BJ (cell line): ENCODE results near the gene PSD4. TPM values are rescaled to one million over a fixed set of nuclear protein-coding genes. Genes with fewer than 3 reads are reported as not detected.

Source experiments
- CTCF ChIA-PET: fragments of 350-600 bp; formaldehyde crosslinking; extraction: SDS; loops from one replicate; lab custom pipeline; 2021; ENCODE audit warnings: antibody characterized with exemption, inconsistent platforms; lab: Yijun Ruan, JAX
- POLR2A ChIA-PET: fragments of 300-600 bp; sonication (Branson Sonifier 250); formaldehyde crosslinking; extraction: SDS; loops from one replicate; lab custom pipeline; 2021; ENCODE audit warnings: antibody characterized with exemption; lab: Charles Lee
- DNase-seq: peaks from one replicate; pipeline ENCODE4 v3.0.0-alpha.2; 2011; ENCODE audit warnings: low read depth
- H3K27me3 ChIP-seq: 2 replicates; pipeline ENCODE4 v1.6.0; 2011; ENCODE audit warnings: low read length; ENCODE audit not compliant: control insufficient read depth, insufficient read depth
- H3K36me3 ChIP-seq: 2 replicates; pipeline ENCODE4 v1.5.1; 2011; ENCODE audit warnings: low read length; ENCODE audit not compliant: control insufficient read depth, insufficient read depth
- H3K4me3 ChIP-seq: 2 replicates; pipeline ENCODE4 v1.5.1; 2011; ENCODE audit warnings: low read depth, mild to moderate bottlenecking, control low read depth, low read length
- polyA plus RNA-seq: library from polyadenylated mRNA; depleted of rRNA; stranded (reverse); fragments of >200 nt; gene quantifications from 2 replicates; pipeline ENCODE4 v1.2.3, GENCODE V29; 2011
- TF ChIP-seq, protein P1 (sequence below): IDR thresholded peaks from 2 replicates; pipeline ENCODE4 v1.5.1; 2011; ENCODE audit warnings: low read depth, mild to moderate bottlenecking, control low read depth, inconsistent platforms, low read length, moderate library complexity; ENCODE audit not compliant: insufficient read depth

PSD4 gene
- polyA plus RNA-seq, 1 experiment = 1.9 TPM

GRCh38 chr2:113240915-113241911 lies 67.4 kb downstream of the PSD4 start:
- TF ChIP-seq, protein P1, sequence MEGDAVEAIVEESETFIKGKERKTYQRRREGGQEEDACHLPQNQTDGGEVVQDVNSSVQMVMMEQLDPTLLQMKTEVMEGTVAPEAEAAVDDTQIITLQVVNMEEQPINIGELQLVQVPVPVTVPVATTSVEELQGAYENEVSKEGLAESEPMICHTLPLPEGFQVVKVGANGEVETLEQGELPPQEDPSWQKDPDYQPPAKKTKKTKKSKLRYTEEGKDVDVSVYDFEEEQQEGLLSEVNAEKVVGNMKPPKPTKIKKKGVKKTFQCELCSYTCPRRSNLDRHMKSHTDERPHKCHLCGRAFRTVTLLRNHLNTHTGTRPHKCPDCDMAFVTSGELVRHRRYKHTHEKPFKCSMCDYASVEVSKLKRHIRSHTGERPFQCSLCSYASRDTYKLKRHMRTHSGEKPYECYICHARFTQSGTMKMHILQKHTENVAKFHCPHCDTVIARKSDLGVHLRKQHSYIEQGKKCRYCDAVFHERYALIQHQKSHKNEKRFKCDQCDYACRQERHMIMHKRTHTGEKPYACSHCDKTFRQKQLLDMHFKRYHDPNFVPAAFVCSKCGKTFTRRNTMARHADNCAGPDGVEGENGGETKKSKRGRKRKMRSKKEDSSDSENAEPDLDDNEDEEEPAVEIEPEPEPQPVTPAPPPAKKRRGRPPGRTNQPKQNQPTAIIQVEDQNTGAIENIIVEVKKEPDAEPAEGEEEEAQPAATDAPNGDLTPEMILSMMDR = no peak
- CTCF ChIA-PET = interaction anchor here (1.2 to 11.2 kb wide), 7 partner anchors 8 to 129 kb away, joined by 4 to 119 read pairs (median 5); no protein-coding TSS in a partner anchor
- Histone ChIP-seq H3K36me3 (no peaks in the 10 kb centered on the region; the same call in 1 of the 2 replicates), H3K4me3 (no peak overlapping the region), H3K27me3 (no peaks in the 10 kb centered on the region)
- POLR2A ChIA-PET = interaction anchor here (1.4 kb wide), 1 partner anchor 30 kb away, joined by 5 read pairs; no protein-coding TSS in a partner anchor
- DNase-seq = peak; percentile 99

DNA sequence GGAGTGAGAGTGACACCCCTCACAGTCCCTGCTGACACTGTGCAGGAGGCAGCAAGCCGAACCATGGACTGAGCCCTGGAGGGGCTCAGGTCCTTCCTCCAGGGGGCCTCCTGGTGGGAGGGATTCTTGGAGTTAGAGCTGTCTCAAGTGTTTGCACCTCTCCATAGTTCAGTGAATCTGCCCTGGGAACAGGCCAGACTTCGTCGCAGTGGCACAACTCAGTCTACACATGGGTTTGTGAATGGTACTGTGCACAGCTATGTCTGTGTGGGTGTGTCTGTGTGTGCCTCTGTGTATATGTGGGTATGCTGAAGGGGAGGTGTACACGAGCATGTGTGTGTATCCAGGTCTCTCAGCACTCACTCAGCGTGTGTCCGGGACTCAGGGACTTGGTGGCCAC lies 68.6 kb downstream of the PSD4 start:
- DNase-seq = no peak
- H3K4me3 ChIP-seq = no peak overlapping the region
- H3K27me3 ChIP-seq = no peaks in the 10 kb centered on the region
- CTCF ChIA-PET = interaction anchor here (0.8 to 11.2 kb wide), 2 partner anchors 40 to 129 kb away, joined by 6 to 119 read pairs; no protein-coding TSS in a partner anchor
- TF ChIP-seq, protein P1 = no peak
- POLR2A ChIA-PET = no interaction called here
- H3K36me3 ChIP-seq = no peaks in the 10 kb centered on the region; the same call in 1 of the 2 replicates

GRCh38 chr2:113245276-113245711 lies 71.5 kb downstream of the PSD4 start:
- ChIA-PET POLR2A (interaction anchor here (1.1 kb wide), 1 partner anchor 10 kb away, joined by 3 read pairs; no protein-coding TSS in a partner anchor), CTCF (interaction anchor here (1.1 to 6.2 kb wide), 5 partner anchors 11 to 145 kb away, joined by 3 to 95 read pairs (median 9); no protein-coding TSS in a partner anchor)
- H3K27me3 ChIP-seq = no peaks in the 10 kb centered on the region
- DNase-seq = no peak
- H3K4me3 ChIP-seq = no peak overlapping the region
- no peaks in the 10 kb centered on the region for H3K36me3 ChIP-seq
- TF ChIP-seq, protein P1 = no peak

DNA sequence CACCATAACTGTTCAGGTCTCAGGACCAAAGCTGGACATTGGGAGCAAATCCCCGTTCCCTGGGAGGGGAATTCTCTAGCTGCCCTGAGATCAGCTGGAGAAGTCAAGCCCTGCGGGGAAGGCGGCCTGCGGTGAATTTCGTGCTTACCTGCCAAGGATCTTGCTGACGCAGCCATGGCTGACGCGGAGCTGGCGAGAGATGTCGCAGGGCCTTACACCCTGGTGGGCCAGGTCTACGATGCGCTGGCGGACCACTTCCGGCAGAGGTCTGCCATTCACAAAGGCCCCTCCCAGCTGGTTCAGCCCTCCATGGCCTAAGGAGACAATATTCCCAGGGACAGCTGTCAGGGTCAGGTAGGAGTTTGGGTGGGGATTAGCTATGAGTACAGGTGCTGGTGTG lies 72.8 kb downstream of the PSD4 start:
- no peaks in the 10 kb centered on the region for H3K27me3 ChIP-seq
- H3K36me3 ChIP-seq = no peaks in the 10 kb centered on the region
- TF ChIP-seq, protein P1 = no peak
- DNase-seq = no peak
- H3K4me3 ChIP-seq = no peak overlapping the region
- ChIA-PET CTCF (interaction anchor here (0.9 to 6.2 kb wide), 8 partner anchors 11 to 166 kb away, joined by 3 to 95 read pairs (median 6); no protein-coding TSS in a partner anchor), POLR2A (no interaction called here)
